ENCODE data around the gene SERTAD1.

- TF ChIP-seq CTCF (IDR thresholded peaks at IDR 0.05; ENCODE audit: low read length), result no peak
- no peak for TF ChIP-seq EZH2 (IDR thresholded peaks at IDR 0.05; ENCODE audit: borderline replicate concordance, low read length)
These were observed 20.0 kb upstream of the SERTAD1 start for GRCh38 chr19:40445780-40446262.

Data from OCI-LY1 (cell line).